ENCODE data around the gene VAT1L.

The VAT1L gene

GRCh38 chr16:77898671-77899211 is 110.4 kb downstream of the VAT1L start:
- Histone ChIP-seq H3K4me1 (ENCODE audit: insufficient read depth, low read length, severe bottlenecking) (no peaks in the 10 kb centered on the region), H3K79me2 (ENCODE audit: insufficient read depth, low read length) (no peaks in the 10 kb centered on the region), H3K27ac (ENCODE audit: low read depth, low read length, poor library complexity, severe bottlenecking) (no peak overlapping the region), H3K27me3 (ENCODE audit: insufficient read depth, low read length) (no peaks in the 10 kb centered on the region), H3K9me3 (ENCODE audit: low read length) (no peaks in the 10 kb centered on the region), H3K36me3 (ENCODE audit: insufficient read depth, low read length) (no peaks in the 10 kb centered on the region), H3K9me2 (ENCODE audit: low read depth, low read length) (no peaks in the 10 kb centered on the region), H3F3A (ENCODE audit: insufficient read depth, low read length) (no peaks in the 10 kb centered on the region), H3K9ac (ENCODE audit: low read length) (no peak overlapping the region), H3K4me3 (ENCODE audit: low read depth, low read length, poor library complexity, severe bottlenecking) (no peak overlapping the region), H2AFZ (ENCODE audit: low read length) (no peak overlapping the region), H4K20me1 (ENCODE audit: insufficient read depth, low read length) (no peaks in the 10 kb centered on the region), H3K4me2 (ENCODE audit: low read length) (no peak overlapping the region)
- TF ChIP-seq CTCF (IDR thresholded peaks at IDR 0.05; ENCODE audit: low read length) (no peak), EZH2 (IDR thresholded peaks at IDR 0.05; ENCODE audit: borderline replicate concordance, low read length) (no peak)

GRCh38 chr16:77899416-77899815 is 111.1 kb downstream of the VAT1L start:
- Histone ChIP-seq H3K36me3 (ENCODE audit: insufficient read depth, low read length) (no peaks in the 10 kb centered on the region), H3K79me2 (ENCODE audit: insufficient read depth, low read length) (no peaks in the 10 kb centered on the region), H3K4me2 (ENCODE audit: low read length) (no peak overlapping the region), H2AFZ (ENCODE audit: low read length) (no peak overlapping the region), H4K20me1 (ENCODE audit: insufficient read depth, low read length) (no peaks in the 10 kb centered on the region), H3K27ac (ENCODE audit: low read depth, low read length, poor library complexity, severe bottlenecking) (no peak overlapping the region), H3K9me3 (ENCODE audit: low read length) (no peaks in the 10 kb centered on the region), H3K9ac (ENCODE audit: low read length) (no peak overlapping the region), H3K4me3 (ENCODE audit: low read depth, low read length, poor library complexity, severe bottlenecking) (no peak overlapping the region), H3K4me1 (ENCODE audit: insufficient read depth, low read length, severe bottlenecking) (no peaks in the 10 kb centered on the region), H3K9me2 (ENCODE audit: low read depth, low read length) (no peaks in the 10 kb centered on the region), H3K27me3 (ENCODE audit: insufficient read depth, low read length) (no peaks in the 10 kb centered on the region), H3F3A (ENCODE audit: insufficient read depth, low read length) (no peaks in the 10 kb centered on the region)
- TF ChIP-seq CTCF (IDR thresholded peaks at IDR 0.05; ENCODE audit: low read length) (no peak), EZH2 (IDR thresholded peaks at IDR 0.05; ENCODE audit: borderline replicate concordance, low read length) (no peak)

GRCh38 chr16:77905374-77905920 is 117.1 kb downstream of the VAT1L start:
- H2AFZ ChIP-seq (ENCODE audit: low read length): no peak overlapping the region
- no peak overlapping the region for H3K9ac ChIP-seq (ENCODE audit: low read length)
- H3K27me3 ChIP-seq (ENCODE audit: insufficient read depth, low read length): no peaks in the 10 kb centered on the region
- H4K20me1 ChIP-seq (ENCODE audit: insufficient read depth, low read length): no peaks in the 10 kb centered on the region
- no peak for TF ChIP-seq CTCF (IDR thresholded peaks at IDR 0.05; ENCODE audit: low read length)
- no peak for TF ChIP-seq EZH2 (IDR thresholded peaks at IDR 0.05; ENCODE audit: borderline replicate concordance, low read length)
- H3F3A ChIP-seq (ENCODE audit: insufficient read depth, low read length): no peaks in the 10 kb centered on the region
- H3K27ac ChIP-seq (ENCODE audit: low read depth, low read length, poor library complexity, severe bottlenecking): no peak overlapping the region
- H3K4me3 ChIP-seq (ENCODE audit: low read depth, low read length, poor library complexity, severe bottlenecking): no peak overlapping the region
- no peaks in the 10 kb centered on the region for H3K36me3 ChIP-seq (ENCODE audit: insufficient read depth, low read length)
- no peak overlapping the region for H3K4me2 ChIP-seq (ENCODE audit: low read length)
- H3K4me1 ChIP-seq (ENCODE audit: insufficient read depth, low read length, severe bottlenecking): no peaks in the 10 kb centered on the region
- no peaks in the 10 kb centered on the region for H3K9me2 ChIP-seq (ENCODE audit: low read depth, low read length)
- H3K79me2 ChIP-seq (ENCODE audit: insufficient read depth, low read length): no peaks in the 10 kb centered on the region
- no peaks in the 10 kb centered on the region for H3K9me3 ChIP-seq (ENCODE audit: low read length)

Data from OCI-LY1 (cell line).